Activated CD4-positive, alpha-beta T cell treated with anti-CD3 and anti-CD28 coated beads, Interleukin-2, amount 50 U/mL, for 16 hours (primary cell): ENCODE results near the gene IGF2R.
"Not testable (repeated sequence)": the region's sequence is repeated elsewhere in the genome, so short reads cannot be mapped to it uniquely, and the experiment has no call there.

Source experiments
- DNase-seq: peaks from one replicate; pipeline ENCODE4 v3.0.0-alpha.2; 2020

The IGF2R gene

GRCh38 chr6:159997498-159998101, 28.7 kb downstream of the IGF2R start:
- no peak for DNase-seq

GRCh38 chr6:159998538-159998937, 29.7 kb downstream of the IGF2R start:
- DNase-seq, result no peak

- no peak for DNase-seq
Measured at GRCh38 chr6:159999240-159999671, 30.4 kb downstream of the IGF2R start.

GRCh38 chr6:160000280-160000704, 31.4 kb downstream of the IGF2R start:
- DNase-seq, result no peak

- DNase-seq, result not testable (repeated sequence)
Measured at GRCh38 chr6:160000893-160001427, 32.1 kb downstream of the IGF2R start.

- DNase-seq, result no peak
Measured at GRCh38 chr6:160002882-160003281, 34.0 kb downstream of the IGF2R start.

GRCh38 chr6:160004018-160004417, 35.1 kb downstream of the IGF2R start:
- no peak for DNase-seq

- no peak for DNase-seq
Measured at GRCh38 chr6:160004419-160005175, 35.7 kb downstream of the IGF2R start.

GRCh38 chr6:160005211-160005610, 36.3 kb downstream of the IGF2R start:
- DNase-seq, result no peak

GRCh38 chr6:160005861-160006540, 37.1 kb downstream of the IGF2R start:
- no peak for DNase-seq

- no peak for DNase-seq
Measured at GRCh38 chr6:160007145-160007544, 38.3 kb downstream of the IGF2R start.

GRCh38 chr6:160007611-160008010, 38.7 kb downstream of the IGF2R start:
- no peak for DNase-seq

GRCh38 chr6:160010067-160010466, 41.2 kb downstream of the IGF2R start:
- no peak for DNase-seq

GRCh38 chr6:160013987-160014868, 45.3 kb downstream of the IGF2R start:
- DNase-seq, result peak; percentile 27

GRCh38 chr6:160014869-160015182, 45.9 kb downstream of the IGF2R start:
- no peak for DNase-seq

GRCh38 chr6:160015778-160016684, 47.1 kb downstream of the IGF2R start:
- DNase-seq, result peak; percentile 72

- DNase-seq, result no peak
Measured at GRCh38 chr6:160022101-160022500, 53.2 kb downstream of the IGF2R start.

GRCh38 chr6:160022793-160023192, 53.9 kb downstream of the IGF2R start:
- no peak for DNase-seq

GRCh38 chr6:160024152-160024551, 55.3 kb downstream of the IGF2R start:
- no peak for DNase-seq

GRCh38 chr6:160027076-160027475, 58.2 kb downstream of the IGF2R start:
- DNase-seq, result no peak

- DNase-seq, result no peak
Measured at GRCh38 chr6:160027931-160028330, 59.0 kb downstream of the IGF2R start.
